ENCODE results near the gene CDK17. TPM values are rescaled to one million over a fixed set of nuclear protein-coding genes. Genes with fewer than 3 reads are reported as not detected.
A peak's percentile ranks its signal among the peaks of the same experiment; 100 is the strongest.
"Not testable (repeated sequence)": the region's sequence is repeated elsewhere in the genome, so short reads cannot be mapped to it uniquely, and the experiment has no call there.

Gene CDK17
- total and polyA plus RNA-seq, 8 donors = 4.3 to 15.1 (median 8.0) TPM

DNA sequence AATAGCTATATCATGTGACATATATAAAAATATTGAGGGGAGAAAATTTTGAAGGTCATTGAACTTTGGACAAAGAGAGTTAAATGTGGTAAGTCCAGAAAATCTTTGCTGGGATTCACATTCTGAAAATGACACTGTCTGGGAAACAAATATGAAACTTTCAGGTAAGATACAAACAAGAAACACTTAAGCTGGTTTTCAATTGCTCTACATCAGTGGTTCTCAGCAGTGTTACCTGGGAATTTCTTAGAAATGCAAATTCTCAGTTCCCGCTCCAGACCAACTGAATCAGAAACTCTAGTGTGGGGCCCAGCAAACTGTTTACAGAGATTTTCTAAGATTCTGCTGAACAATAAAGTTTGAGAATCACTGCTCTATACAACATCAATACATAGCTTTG lies 3.6 kb upstream of the CDK17 start:
- intact Hi-C loops (cut with DNase I) = no loop called here
- WGBS, 2 donors = 100% methylated on average over 1 of the region's 1 CpG
- FAIRE-seq = no peak
- no peaks in the 10 kb centered on the region for H3K36me3 ChIP-seq
- H3K9me3 ChIP-seq = no peaks in the 10 kb centered on the region
- ATAC-seq = no peak
- no peak for TF ChIP-seq CTCF (IDR thresholded peaks at IDR 0.05)
- no peaks in the 10 kb centered on the region for H3K27me3 ChIP-seq
- no peak for DNase-seq
- H3K27ac ChIP-seq = no peak overlapping the region
- H3K4me3 ChIP-seq = no peak overlapping the region
- no peaks in the 10 kb centered on the region for H3K4me1 ChIP-seq

DNA sequence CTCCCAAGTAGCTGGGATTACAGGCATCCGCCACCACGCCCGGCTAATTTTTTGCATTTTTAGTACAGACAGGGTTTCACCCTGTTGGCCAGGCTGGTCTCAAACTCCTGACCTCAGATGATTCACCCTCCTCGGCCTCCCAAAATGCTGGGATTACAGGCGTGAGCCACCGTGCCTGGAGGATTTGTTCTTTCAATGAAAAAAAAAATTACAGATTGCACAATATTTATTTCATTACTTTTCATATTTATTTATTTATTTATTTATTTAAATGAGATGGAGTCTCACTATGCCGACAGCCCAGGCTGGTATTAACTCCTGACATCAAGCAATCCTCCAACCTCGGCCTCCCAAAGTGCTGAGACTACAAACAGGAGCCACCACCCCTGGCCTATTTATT lies 2.3 kb upstream of the CDK17 start:
- intact Hi-C loops (cut with DNase I); H3K27me3 ChIP-seq; FAIRE-seq; H3K9me3 ChIP-seq; ATAC-seq; H3K27ac ChIP-seq; DNase-seq; H3K36me3 ChIP-seq; H3K4me3 ChIP-seq; H3K4me1 ChIP-seq: not testable (repeated sequence)
- 88 to 92% methylated on average over 8 of the region's 8 CpGs for WGBS, 2 donors

DNA sequence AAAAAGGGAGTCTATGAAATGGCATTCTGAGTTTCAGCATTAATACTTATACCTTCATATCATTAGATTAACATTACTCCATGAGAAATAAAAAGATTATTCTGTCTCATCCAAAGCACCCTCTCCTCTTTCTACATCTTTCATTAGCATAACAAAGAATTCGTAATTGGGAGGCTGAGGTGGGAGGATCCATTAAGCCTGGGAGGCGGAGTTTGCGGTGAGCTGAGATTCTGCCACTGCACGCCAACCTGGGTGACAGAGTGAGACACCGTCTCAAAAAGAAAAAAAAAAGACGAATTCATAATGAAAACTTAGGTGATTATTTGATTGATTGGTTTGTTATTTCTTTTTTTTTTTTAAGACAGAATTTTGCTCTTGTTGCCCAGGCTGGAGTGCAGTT lies 1.8 kb upstream of the CDK17 start:
- Histone ChIP-seq H3K9me3 (no peaks in the 10 kb centered on the region), H3K36me3 (no peaks in the 10 kb centered on the region), H3K27me3 (no peaks in the 10 kb centered on the region), H3K4me3 (no peak overlapping the region), H3K27ac (peak overlapping the region in 1 of 4 donors; percentile 99), H3K4me1 (peaks cover 0 to 14% (median 14%) of the 10 kb centered on the region in 3 donors)
- no peak for FAIRE-seq
- no peak for ATAC-seq
- intact Hi-C loops (cut with DNase I) = no loop called here
- no peak for DNase-seq
- 77 to 81% methylated on average over 6 of the region's 6 CpGs for WGBS, 2 donors
- TF ChIP-seq CTCF (IDR thresholded peaks at IDR 0.05) = no peak

DNA sequence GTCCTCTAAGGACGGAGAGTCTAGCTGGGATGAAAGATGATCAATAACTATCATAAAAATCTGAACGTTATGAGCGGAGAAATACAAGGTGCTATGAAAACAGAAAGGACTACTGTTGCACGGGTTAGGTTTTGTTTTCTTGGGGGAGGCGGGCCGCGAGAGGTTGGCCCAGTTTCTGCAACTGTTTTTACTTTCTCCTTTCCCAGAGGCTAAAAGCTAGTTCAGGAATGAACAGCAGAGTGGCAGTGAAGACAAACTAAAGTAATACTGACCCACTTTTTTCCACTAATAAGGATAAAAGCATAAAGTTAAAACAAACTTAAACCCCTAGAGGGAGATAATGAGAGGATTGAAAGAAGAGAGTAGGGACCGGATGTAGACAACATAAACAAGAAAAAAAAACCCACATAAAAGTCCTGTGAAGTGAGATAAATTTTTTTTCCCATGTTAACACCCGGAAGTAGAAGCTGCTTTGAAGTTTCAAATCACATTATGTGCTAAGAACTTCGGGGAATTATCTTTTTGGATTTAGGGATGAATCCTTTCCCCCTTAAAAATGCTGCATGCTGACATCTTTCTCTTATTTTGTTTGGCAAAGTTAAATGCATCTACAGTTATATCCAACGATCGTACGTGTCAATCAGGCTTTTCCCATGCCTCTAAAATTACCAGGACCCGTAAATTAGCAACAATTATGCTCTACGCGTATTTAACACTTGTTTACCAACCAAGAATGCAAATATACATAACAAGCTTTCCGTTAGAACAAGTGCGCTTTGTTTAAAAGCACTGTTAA lies 1.0 kb upstream of the CDK17 start:
- DNase-seq (peak in 1 of 6 donors; percentile 6), FAIRE-seq (peak; percentile 49), ATAC-seq (peak in 3 of 4 donors; percentile 9 to 35 (median 21))
- H3K4me3 ChIP-seq = peak overlapping the region; percentile 81 to 94 (median 88)
- WGBS, 2 donors = 3% methylated on average over 18 of the region's 18 CpGs
- H3K27me3 ChIP-seq = no peaks in the 10 kb centered on the region
- peaks cover 4 to 21% (median 16%) of the 10 kb centered on the region in 3 donors for H3K4me1 ChIP-seq
- H3K9me3 ChIP-seq = no peaks in the 10 kb centered on the region
- intact Hi-C loops (cut with DNase I) = no loop called here
- peak in 1 of 4 donors; percentile 14 for TF ChIP-seq CTCF (IDR thresholded peaks at IDR 0.05)
- peak overlapping the region; percentile 96 to 99 (median 98) for H3K27ac ChIP-seq
- no peaks in the 10 kb centered on the region for H3K36me3 ChIP-seq

GRCh38 chr12:96400631-96401075 lies 414 bp upstream of the CDK17 start:
- TF ChIP-seq CTCF (IDR thresholded peaks at IDR 0.05) = no peak
- peaks cover 4 to 22% (median 21%) of the 10 kb centered on the region in 3 donors for H3K4me1 ChIP-seq
- H3K27ac ChIP-seq = peak overlapping the region; percentile 96 to 99 (median 98)
- intact Hi-C loops (cut with DNase I) = no loop called here
- WGBS, 2 donors = 0% methylated on average over 14 to 20 of the region's 20 CpGs
- H3K36me3 ChIP-seq = no peaks in the 10 kb centered on the region
- H3K9me3 ChIP-seq = no peaks in the 10 kb centered on the region
- ATAC-seq (peak; percentile 23 to 40 (median 38)), FAIRE-seq (no peak), DNase-seq (no peak)
- H3K27me3 ChIP-seq = no peaks in the 10 kb centered on the region
- H3K4me3 ChIP-seq = peak overlapping the region; percentile 81 to 94 (median 88)
